ENCODE measurements around the gene GADD45GIP1. TPM values are rescaled to one million over a fixed set of nuclear protein-coding genes. Genes with fewer than 3 reads are reported as not detected.
A peak's percentile ranks its signal among the peaks of the same experiment; 100 is the strongest.

GADD45GIP1 gene
- polyA plus RNA-seq, 1 donor from 2014 or later: 84.1 TPM

GRCh38 chr19:12945479-12946091, 11.4 kb downstream of the GADD45GIP1 start, which contains the start of gene RAD23A:
TSS of gene RAD23A (plus strand) at chr19:12945862. CDS start at chr19:12945949, 87 bp downstream.
- H3K9me3 Mint-ChIP-seq: no peaks in the 10 kb centered on the region
- no peaks in the 10 kb centered on the region for H3K27me3 Mint-ChIP-seq
- peaks cover 11% of the 10 kb centered on the region for H3K36me3 Mint-ChIP-seq
- peaks cover 20 to 34% (median 27%) of the 10 kb centered on the region in 3 donors for H3K4me1 Mint-ChIP-seq
- H3K27ac Mint-ChIP-seq: peak within 1 kb of the TSS; percentile 97 to 99 (median 97)
- peak within 1 kb of the TSS; percentile 88 to 96 (median 92) for H3K4me3 Mint-ChIP-seq

GRCh38 chr19:12944104-12944674, 12.8 kb downstream of the GADD45GIP1 start:
- H3K36me3 Mint-ChIP-seq: peaks cover 10% of the 10 kb centered on the region
- no peaks in the 10 kb centered on the region for H3K9me3 Mint-ChIP-seq

GRCh38 chr19:12943437-12944044, 13.5 kb downstream of the GADD45GIP1 start:
- Mint-ChIP-seq H3K36me3 (peaks cover 10% of the 10 kb centered on the region), H3K27ac (peak overlapping the region; percentile 31 to 97 (median 39)), H3K27me3 (no peaks in the 10 kb centered on the region), H3K9me3 (no peaks in the 10 kb centered on the region), H3K4me1 (peaks cover 33 to 44% (median 40%) of the 10 kb centered on the region in 3 donors), H3K4me3 (peak overlapping the region in 3 of 4 donors; percentile 22 to 90 (median 70))

More at GRCh38 chr19:12944104-12944674, 12.8 kb downstream of the GADD45GIP1 start:
- Mint-ChIP-seq H3K4me1 (peaks cover 31 to 44% (median 40%) of the 10 kb centered on the region in 3 donors), H3K27me3 (no peaks in the 10 kb centered on the region), H3K4me3 (peak overlapping the region in 2 of 4 donors; percentile 17 to 90), H3K27ac (peak overlapping the region; percentile 97 to 99 (median 97))

- H3K36me3 Mint-ChIP-seq: peaks cover 10% of the 10 kb centered on the region
- no peaks in the 10 kb centered on the region for H3K27me3 Mint-ChIP-seq
- peak overlapping the region; percentile 53 to 97 (median 78) for H3K27ac Mint-ChIP-seq
- H3K4me3 Mint-ChIP-seq: peak overlapping the region; percentile 68 to 99 (median 82)
- no peaks in the 10 kb centered on the region for H3K9me3 Mint-ChIP-seq
- H3K4me1 Mint-ChIP-seq: peaks cover 41 to 44% (median 42%) of the 10 kb centered on the region in 3 donors
These were observed 16.1 kb downstream of the GADD45GIP1 start for GRCh38 chr19:12940897-12941296.

- no peaks in the 10 kb centered on the region for H3K9me3 Mint-ChIP-seq
- H3K4me3 Mint-ChIP-seq: peak overlapping the region; percentile 94 to 100 (median 98)
- H3K4me1 Mint-ChIP-seq: peaks cover 37 to 39% (median 39%) of the 10 kb centered on the region in 3 donors
These were observed 17.0 kb downstream of the GADD45GIP1 start for GRCh38 chr19:12939975-12940423.

GRCh38 chr19:12938779-12939601, 18.0 kb downstream of the GADD45GIP1 start:
- H3K36me3 Mint-ChIP-seq: peaks cover 9% of the 10 kb centered on the region
- no peaks in the 10 kb centered on the region for H3K9me3 Mint-ChIP-seq
- H3K4me3 Mint-ChIP-seq: peak overlapping the region; percentile 94 to 100 (median 98)
- peak overlapping the region; percentile 97 to 100 (median 98) for H3K27ac Mint-ChIP-seq
- H3K27me3 Mint-ChIP-seq: no peaks in the 10 kb centered on the region
- peaks cover 32 to 39% (median 34%) of the 10 kb centered on the region in 3 donors for H3K4me1 Mint-ChIP-seq

More at GRCh38 chr19:12939975-12940423, 17.0 kb downstream of the GADD45GIP1 start:
- Mint-ChIP-seq H3K27ac (peak overlapping the region in 2 of 3 donors; percentile 97 to 98), H3K36me3 (peaks cover 10% of the 10 kb centered on the region), H3K27me3 (no peaks in the 10 kb centered on the region)

- H3K27me3 Mint-ChIP-seq: no peaks in the 10 kb centered on the region
- peak within 1 kb of the TSS; percentile 94 to 100 (median 98) for H3K4me3 Mint-ChIP-seq
- peak within 1 kb of the TSS; percentile 97 to 100 (median 98) for H3K27ac Mint-ChIP-seq
- no peaks in the 10 kb centered on the region for H3K9me3 Mint-ChIP-seq
- peaks cover 7% of the 10 kb centered on the region for H3K36me3 Mint-ChIP-seq
- peaks cover 32 to 39% (median 32%) of the 10 kb centered on the region in 3 donors for H3K4me1 Mint-ChIP-seq
These were observed 18.9 kb downstream of the GADD45GIP1 start, which contains the start of gene CALR for GRCh38 chr19:12937927-12938778. TSS of gene CALR (plus strand) at chr19:12938609. CDS start at chr19:12938680, 71 bp downstream.

- no peaks in the 10 kb centered on the region for H3K27me3 Mint-ChIP-seq
- H3K36me3 Mint-ChIP-seq: peaks cover 7% of the 10 kb centered on the region
- peaks cover 35 to 47% (median 38%) of the 10 kb centered on the region in 3 donors for H3K4me1 Mint-ChIP-seq
- no peaks in the 10 kb centered on the region for H3K9me3 Mint-ChIP-seq
- H3K27ac Mint-ChIP-seq: peak overlapping the region; percentile 97 to 100 (median 98)
- peak overlapping the region; percentile 94 to 100 (median 98) for H3K4me3 Mint-ChIP-seq
These were observed 19.7 kb downstream of the GADD45GIP1 start for GRCh38 chr19:12937093-12937926.

- Mint-ChIP-seq H3K27me3 (no peaks in the 10 kb centered on the region), H3K36me3 (peaks cover 7% of the 10 kb centered on the region), H3K4me3 (peak overlapping the region in 3 of 4 donors; percentile 28 to 67 (median 66)), H3K4me1 (peaks cover 36 to 48% (median 38%) of the 10 kb centered on the region in 3 donors), H3K9me3 (no peaks in the 10 kb centered on the region), H3K27ac (peak overlapping the region in 1 of 3 donors; percentile 97)
These were observed 20.4 kb downstream of the GADD45GIP1 start for GRCh38 chr19:12936582-12936981.

GRCh38 chr19:12935071-12935470, 22.0 kb downstream of the GADD45GIP1 start:
- H3K4me3 Mint-ChIP-seq: peak overlapping the region in 2 of 4 donors; percentile 36 to 43
- H3K4me1 Mint-ChIP-seq: peaks cover 30 to 40% (median 33%) of the 10 kb centered on the region in 3 donors
- no peaks in the 10 kb centered on the region for H3K27me3 Mint-ChIP-seq
- H3K27ac Mint-ChIP-seq: no peak overlapping the region
- no peaks in the 10 kb centered on the region for H3K9me3 Mint-ChIP-seq
- H3K36me3 Mint-ChIP-seq: peaks cover 5% of the 10 kb centered on the region

GRCh38 chr19:12933287-12934072, 23.5 kb downstream of the GADD45GIP1 start, which contains the start of gene FARSA:
TSS of gene FARSA (minus strand) at chr19:12933711. CDS start at chr19:12933696, 15 bp downstream.
- Mint-ChIP-seq H3K27me3 (no peaks in the 10 kb centered on the region), H3K4me1 (peaks cover 18 to 32% (median 24%) of the 10 kb centered on the region in 3 donors)

More at GRCh38 chr19:12933287-12934072, 23.5 kb downstream of the GADD45GIP1 start, which contains the start of gene FARSA:
- H3K27ac Mint-ChIP-seq: peak within 1 kb of the TSS; percentile 33 to 93 (median 89)
- H3K9me3 Mint-ChIP-seq: no peaks in the 10 kb centered on the region
- peaks cover 1% of the 10 kb centered on the region for H3K36me3 Mint-ChIP-seq
- H3K4me3 Mint-ChIP-seq: peak within 1 kb of the TSS; percentile 78 to 99 (median 98)

Data from IgD-negative memory B cell (primary cell).